HG03520 (cell line): ENCODE results near the gene CDK5RAP2.

Experiments used
- ATAC-seq: cut with Tn5 transposase; IDR thresholded peaks from one replicate; pipeline ENCODE4 v1.9.1; 2021; ENCODE audit warnings: mild to moderate bottlenecking, moderate library complexity; ENCODE audit not compliant: unreplicated experiment

The CDK5RAP2 gene

DNA sequence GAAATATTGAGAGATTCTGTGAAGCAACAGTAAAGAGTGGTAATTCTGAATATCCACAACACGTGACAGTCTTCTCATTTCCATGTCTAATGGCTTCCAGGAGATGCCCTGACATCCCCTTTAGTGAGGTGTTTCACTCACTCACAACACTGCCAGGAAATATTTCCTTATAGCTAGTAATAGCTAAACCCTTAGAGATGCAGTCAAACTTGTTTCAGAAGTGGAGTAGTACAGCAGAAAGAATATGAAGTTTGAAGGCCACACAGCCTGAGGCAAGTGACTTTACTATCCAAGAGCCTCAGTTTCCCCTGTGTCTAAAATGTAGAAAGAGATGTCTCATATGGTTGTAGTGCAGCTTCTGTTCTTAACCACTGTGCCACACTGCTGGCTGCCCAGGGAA, 139.2 kb downstream of the CDK5RAP2 start:
- ATAC-seq = no peak

DNA sequence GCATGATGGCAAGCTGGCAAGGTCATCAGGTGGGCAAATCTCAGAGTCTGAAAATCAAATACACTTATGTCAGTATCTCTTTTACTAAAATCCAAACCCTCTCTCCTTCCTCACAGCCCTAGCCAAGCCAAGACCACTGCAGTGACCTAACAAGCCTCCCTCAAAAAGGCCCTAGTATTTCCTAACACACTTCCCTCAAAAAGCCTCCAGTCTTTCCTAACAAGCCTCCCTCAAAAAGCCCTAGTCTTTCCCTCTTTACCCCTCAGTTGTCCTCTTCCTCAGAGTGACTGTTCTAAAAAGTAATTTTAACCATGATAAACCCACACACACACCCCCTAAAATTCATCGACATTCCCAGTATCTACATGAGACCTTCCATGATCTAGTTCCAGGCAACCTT, 140.0 kb downstream of the CDK5RAP2 start:
- no peak for ATAC-seq

DNA sequence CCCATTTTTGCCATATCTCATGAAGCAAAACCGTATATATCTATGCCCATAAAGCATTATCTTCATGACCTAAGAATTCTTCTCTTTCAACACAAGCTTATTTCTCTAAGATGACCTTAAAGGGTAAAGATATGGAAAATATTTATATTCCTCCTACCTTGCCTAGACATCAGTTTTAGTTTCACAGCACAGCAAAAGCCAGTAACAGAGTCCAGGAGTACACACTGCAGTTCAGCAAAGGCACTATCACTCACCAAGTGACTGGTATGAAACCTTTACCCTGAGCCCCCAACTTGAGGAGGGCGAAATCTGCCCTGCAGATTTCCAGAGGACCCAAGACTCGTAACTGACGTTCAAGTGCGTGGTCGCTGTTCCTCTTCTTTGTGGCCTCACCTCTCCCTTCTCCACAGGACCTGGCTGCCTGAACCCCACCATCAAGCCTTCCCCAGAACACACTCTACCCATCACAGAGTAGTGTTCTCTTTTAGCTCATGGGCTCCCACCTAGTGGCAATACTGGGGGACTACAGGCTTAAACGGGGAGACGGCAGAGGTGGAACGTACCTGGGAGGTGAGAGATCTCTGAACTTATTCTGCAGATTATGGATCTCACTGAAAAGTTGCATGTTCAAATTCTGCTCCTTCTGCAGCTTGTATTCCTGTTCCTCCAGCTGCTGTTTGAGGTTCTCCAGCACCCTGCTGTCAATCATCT, 141.0 kb downstream of the CDK5RAP2 start:
- ATAC-seq = no peak

DNA sequence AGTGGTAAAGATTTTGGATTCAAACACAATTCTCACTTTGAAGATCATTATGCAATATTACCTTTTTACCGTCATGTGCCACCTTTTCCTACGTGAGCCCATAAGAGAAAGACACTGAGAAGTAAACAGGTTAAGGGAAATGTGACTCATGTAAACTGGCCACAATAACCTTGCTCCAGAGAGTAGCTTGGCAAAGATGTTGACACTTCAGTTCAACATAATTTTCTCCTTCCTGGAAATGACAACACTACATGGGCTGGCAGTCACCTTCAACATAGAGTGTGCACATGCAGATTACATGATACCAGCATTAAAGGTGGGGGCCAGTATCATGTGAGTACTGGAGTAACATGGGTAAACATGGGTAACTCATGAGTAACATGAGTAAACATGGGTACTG, 141.9 kb downstream of the CDK5RAP2 start:
- ATAC-seq = no peak

DNA sequence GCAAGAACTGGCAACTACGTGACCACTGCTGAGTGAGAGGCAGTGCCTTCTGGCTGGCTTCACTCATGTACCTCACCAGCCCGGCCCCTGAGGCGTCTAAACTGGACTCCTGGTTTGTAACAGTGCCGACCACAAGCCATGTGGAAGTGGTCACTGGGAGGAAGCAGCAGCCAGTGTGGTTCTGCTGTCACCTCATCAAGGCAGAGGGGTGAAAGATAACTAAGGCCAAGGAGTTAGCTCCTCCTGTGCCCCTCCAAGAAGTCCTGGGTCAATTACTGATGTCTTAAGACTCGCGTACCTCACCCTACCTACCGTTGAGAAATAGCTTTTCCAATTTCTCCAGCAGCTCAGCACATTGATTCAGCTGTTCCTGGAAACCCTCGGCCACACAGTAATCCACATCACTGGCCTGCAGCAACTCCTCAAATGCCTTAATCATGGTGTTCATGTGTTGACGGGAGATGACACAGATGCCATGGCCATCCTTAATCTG, 142.9 kb downstream of the CDK5RAP2 start:
- no peak for ATAC-seq

DNA sequence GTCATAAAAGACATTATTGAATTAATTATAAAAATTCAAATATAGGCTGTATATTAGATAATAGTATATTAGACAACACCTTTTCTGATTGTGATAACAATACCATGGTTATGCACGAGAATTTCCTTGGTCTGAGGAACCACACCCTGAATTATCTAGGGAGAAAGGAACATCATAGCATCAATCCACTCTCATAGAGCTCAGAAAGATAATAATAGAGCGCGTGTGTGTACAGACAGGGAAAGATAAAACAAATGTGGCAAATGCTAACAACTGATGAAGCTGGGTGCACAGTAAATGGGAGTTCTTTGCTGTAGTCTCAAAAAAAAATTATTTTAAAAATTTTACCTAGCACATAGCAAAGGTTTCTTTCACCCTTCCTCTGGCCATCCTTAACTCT, 143.5 kb downstream of the CDK5RAP2 start:
- ATAC-seq = no peak

DNA sequence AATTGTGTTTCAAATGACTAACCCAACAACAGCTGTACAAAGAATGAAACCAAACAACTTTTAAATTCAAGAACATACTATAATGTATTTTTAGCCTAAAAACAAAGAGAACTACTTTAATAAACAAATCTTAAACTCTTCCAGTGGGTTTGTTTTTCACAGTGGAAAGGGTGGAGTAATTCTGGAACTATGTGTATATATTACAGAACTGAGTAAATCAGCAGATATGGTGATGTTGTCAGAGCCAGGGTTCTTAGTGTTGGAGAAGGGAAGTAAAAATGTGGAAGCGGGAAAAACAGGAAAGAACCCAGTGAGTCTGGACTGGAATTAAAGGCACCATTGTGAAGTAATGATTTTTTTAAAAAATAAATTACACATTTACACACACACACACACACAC, 144.9 kb downstream of the CDK5RAP2 start:
- no peak for ATAC-seq

DNA sequence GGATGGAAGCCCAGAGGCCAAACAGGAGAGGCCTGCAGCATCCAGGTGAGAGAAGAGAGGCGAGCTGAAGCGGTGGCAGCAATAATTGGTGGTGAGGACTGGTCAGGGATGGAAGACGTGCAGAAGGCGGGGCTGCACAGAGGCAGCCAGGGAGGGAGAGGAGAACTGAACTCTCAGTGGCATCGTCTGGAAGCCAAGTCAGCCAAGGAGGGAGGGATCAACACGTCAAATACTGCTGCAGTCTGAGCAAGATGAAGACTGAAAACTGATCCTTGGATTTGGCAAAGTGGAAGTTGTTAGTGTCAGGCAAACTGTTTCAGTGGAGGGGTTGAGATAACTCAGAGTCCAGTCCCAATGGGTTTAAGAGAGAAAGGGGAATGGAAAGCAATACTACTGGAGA, 145.4 kb downstream of the CDK5RAP2 start:
- ATAC-seq = no peak

DNA sequence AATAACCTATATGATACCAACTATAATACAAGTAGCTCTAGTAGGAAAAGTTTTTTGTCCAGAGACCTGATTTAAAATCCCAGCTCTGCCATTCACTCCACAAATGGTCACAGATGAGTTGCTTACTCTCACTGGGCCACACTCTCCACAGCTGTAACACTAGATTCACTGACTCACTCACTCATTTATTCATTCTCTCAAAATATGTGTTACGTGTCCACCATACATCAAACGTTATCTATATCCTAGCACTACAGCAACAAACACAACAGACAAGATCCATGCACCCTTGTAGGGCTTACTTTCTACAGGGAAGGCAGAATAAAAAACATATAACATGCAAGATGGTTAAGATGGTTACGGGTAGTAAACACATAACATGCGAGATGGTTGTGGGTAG, 146.3 kb downstream of the CDK5RAP2 start:
- ATAC-seq = no peak

DNA sequence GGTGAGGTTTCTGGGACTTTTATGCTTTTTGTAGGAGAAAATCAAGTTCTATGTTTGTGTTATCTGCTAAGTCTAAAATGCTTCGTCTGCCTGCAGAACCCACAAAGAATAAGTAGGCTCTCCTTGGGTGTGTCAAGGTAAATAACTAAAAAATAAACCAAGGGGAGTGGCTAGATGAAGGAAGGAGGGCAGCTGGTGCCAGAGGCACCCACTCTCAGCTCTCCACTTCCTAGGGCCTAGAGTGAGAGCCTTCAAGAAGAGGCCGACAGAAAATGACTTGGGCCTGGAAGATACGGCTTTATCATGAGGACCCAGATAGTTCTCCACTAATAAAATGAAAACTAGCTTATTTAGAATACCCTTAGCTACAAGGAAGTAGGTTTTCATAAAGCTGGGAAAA, 147.4 kb downstream of the CDK5RAP2 start:
- ATAC-seq = no peak

DNA sequence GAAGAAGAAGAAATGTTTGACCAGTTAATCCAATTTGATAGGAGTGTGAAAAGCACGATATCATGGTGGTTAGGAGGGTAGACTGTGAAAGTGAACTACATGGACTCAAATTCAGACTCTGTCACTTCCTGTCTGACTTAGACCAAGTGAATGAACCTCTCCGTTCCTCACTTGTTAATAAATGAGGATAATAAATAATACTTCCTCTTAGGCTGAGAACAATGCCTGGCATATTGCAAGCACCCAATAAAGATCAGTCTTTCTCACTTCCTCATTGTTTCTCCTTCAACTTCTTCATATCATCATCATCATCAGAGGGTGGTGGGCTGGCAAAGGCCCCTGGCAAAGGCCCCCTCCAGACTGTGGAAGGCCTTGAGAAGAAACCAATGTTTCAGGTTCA, 148.7 kb downstream of the CDK5RAP2 start:
- ATAC-seq = no peak

DNA sequence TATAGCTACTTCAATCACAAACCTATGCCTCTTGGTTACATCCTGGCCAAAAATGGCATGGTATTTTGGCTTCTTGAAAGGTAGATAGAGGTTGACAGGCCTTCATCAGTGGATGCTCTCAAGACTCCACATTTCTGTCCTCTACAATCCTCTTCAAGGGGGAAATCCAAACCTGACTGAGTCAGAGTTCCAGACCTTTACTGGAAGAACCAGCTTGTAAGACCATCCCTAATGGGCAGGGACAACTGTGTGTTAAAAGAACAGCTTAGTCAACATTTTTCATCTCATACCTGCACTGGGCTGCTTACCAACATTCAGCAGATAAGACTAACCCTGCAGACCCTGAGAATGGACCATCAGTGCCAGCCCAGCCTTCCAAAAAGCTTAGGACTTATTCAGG, 155.7 kb downstream of the CDK5RAP2 start:
- ATAC-seq = no peak

DNA sequence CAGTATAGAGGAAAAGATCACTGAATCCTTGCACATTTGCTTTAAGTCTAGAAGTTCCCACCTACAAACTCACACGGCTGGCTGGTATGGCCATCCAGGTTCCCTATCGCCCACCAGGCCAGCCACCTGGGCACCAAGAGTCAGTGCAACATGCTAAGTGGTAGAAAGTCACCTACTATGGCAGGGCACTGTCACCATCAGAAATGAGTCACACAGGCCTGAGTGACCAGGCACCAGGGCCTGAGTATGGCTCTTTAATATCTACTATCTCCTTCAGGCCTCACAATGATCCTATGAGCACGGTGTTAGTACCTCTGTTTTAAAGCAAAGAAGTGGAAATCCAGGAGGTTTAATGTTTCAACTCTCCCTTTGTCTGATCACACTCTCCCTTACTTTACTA, 156.2 kb downstream of the CDK5RAP2 start:
- ATAC-seq = no peak

DNA sequence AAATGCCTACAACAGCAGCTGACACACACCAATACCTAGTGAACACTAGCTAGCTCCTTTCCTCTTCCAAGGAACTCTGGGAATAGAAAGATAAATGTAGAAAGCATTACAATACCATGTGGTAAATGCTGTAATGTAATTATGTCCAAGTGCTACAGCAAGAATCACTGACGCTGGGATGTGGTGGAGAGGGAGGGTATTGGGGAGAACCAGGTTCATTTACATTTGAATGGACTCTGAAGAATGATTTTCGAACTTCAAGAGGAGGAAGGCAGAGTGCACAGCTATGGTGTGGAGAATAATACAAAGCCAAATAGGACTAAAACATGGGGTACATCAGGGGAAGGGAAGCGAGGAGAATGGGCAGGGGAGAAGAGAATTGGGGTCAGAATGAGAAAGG, 158.0 kb downstream of the CDK5RAP2 start:
- ATAC-seq = no peak

DNA sequence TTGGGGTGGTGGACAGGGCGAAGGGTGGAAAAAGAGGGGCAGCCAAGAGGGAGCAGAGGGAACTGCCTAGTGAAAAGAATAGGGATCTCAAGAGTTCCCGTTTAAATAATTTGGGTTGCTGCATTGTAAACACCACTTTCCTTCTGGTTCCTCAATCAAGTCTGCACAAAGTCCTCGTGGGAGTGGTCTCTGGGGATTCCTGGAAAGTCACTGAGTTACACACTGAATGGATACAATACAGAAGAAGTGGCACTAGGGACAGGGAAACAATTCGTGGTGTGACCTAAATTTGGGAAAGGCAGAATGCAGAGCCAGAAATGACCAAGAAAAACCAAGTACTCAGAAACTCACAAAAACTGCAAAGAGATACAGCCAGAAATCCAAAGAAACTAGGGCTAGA, 161.7 kb downstream of the CDK5RAP2 start:
- no peak for ATAC-seq

DNA sequence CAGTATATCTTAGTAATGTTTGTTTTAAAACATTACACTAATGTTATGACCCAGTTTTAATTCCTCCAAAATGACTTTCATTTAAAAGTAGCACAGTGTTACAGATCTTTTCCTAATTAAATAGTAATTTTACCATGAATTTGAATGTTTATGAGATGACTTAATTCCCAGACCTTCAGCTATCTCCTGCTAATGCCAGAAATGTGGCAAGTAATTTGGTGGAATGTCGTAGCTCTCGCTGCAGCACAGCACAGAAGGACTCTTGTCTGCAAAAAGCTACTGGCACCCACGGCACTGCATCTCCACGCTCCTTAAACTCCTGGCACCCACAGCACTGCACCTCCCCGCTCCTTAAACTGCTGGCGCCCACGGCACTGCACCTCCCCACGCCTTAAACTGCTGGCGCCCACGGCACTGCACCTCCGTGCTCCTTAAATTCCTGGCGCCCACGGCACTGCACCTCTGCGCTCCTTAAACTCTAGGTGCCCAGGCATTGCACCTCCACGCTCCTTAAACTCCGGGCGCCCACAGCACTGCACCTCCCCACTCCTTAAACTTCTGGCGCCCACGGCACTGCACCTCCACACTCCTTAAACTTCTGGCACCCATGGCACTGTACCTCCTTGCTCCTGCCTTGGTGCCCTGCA, 163.1 kb downstream of the CDK5RAP2 start:
- no peak for ATAC-seq

DNA sequence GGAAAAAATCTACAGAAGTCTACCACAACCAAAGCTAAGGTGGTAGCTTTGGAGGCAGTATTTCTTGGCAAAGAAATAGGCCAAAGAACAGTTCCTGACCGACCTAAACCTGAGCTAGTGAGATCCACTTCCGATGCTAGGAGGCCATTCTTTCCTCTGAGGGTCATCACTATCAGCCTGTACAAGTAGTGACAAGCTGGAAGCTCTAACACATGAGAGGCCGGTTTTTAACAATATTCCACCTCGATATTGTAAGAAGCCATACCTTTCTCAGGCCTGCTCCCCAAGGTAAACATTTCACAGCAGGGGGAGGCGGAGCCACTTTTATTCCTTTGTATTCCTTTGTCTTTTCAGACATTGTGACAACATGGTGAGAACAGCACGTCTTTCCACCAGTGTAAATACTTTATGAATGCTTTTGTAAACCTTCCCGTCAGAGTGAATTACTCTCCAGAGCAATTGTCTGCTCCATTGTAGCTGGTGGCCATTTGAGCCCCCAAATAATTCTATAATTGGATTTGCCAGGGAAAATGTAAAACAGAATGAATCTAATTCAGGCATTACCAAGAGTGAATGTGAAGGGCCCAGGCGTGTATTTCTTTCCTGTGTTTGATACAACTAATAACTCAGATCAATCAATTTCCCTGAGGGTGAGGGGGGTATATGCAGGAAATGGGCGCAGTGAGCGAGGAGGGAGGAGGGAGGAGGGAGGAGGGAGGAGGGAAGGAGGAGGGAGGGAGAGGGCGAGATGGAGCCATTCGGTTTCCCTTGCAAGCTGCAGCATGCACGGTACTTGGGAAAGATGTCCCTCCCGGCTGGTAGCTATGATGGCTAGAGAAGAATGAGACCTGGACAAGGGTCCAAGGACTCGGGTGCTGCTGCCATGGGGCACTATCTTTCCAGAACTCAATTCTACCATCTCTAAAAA, 166.6 kb downstream of the CDK5RAP2 start:
- no peak for ATAC-seq

DNA sequence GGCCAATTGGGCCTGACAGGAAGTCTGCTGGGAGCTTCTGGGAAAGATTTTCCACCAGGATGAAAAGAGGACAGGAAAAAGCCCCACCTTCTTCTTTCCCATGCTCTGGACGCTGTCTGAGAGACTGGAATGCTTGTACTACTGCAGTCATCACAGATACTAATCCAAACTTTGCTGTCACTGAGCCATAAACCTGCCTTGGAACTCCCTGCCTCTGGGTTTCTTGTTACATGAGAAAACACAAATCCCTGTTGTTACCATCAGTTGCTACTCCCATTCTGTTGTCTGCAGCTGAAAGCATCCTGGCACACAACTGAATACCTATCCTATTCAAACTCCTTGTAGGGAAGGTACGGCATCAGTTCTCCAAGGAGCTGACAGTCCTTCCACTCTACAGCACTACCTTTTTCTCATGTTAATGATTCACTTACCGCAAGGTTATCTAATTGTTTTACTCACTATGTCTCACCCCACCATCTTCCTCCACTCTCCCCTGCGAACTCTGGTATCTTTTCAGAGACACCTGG, 167.5 kb downstream of the CDK5RAP2 start:
- ATAC-seq = no peak

DNA sequence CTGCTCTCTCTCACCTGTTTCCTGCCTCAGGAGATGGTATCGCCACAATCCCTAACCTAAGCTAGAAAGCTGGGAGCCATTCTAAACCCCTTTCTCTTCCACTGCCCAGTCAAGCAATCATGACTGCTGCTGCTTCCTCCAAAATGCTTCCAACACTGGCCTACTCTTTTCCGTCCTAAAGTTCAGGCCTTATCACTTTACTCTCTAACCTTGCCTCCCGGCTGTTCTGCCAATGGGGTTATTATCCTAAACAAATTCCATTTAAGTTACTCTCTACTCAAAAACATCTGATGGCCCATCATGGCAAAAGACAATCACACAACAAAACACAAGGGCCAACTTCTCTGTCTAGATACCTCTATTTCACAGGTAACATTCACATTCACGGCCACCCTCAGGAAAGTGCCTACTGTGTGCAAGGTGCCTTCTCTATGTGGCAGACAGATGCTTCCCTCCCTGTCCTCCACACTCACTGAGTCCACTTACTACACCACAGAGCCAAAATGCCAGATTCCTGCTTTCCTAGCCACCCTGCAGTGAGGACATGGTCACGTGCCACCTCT, 168.0 kb downstream of the CDK5RAP2 start:
- ATAC-seq = no peak

DNA sequence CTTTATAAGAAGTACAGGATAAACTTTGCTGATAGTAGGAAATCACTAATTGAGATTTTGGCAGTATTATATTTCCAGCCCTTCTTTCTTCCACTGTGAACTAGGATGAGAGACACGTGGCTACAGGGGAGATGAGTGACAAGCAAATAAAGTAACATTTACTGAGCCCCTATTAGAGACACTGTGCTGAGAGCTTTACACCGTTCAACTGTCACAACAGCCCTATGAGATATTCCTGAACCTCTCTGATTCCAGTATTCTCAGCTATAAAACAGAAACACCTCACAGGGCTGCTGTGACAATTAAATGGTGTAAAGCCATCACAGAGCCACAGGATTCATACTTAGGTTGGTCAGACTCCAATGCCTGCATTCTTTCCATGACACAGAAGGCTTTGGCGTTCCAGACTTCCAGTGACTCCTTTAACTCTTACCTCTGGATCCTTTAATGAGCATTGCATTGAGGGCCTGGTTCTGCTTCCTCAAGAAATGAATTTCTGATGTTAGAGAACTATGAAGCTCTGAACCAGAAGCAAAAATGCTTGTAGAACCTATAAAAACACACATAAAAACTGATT, 169.0 kb downstream of the CDK5RAP2 start:
- ATAC-seq = no peak
